Brain microvascular endothelial cell (primary cell): ENCODE data around the gene ZNF267.
A peak's percentile ranks its signal among the peaks of the same experiment; 100 is the strongest.

Experiments used
- DNase-seq: peaks from one replicate; pipeline ENCODE4 v3.0.0-alpha.2; 2020
- H3K27ac ChIP-seq: fragments of 250-450 bp; sonication (Bioruptor Pico); 2 replicates; pipeline ENCODE4 v1.5.1; 2020; ENCODE audit warnings: mild to moderate bottlenecking, moderate library complexity
- H3K27me3 ChIP-seq: fragments of 250-450 bp; sonication (Bioruptor Pico); replicated peaks from 2 replicates; pipeline ENCODE4 v1.5.1; 2020; ENCODE audit warnings: mild to moderate bottlenecking
- H3K36me3 ChIP-seq: fragments of 250-450 bp; sonication (Bioruptor Pico); replicated peaks from 2 replicates; pipeline ENCODE4 v1.5.1; 2020; ENCODE audit warnings: mild to moderate bottlenecking
- H3K4me3 ChIP-seq: 2 replicates; pipeline ENCODE4 v1.5.1; 2011; ENCODE audit warnings: low read depth, mild to moderate bottlenecking, control low read depth, low read length, moderate library complexity
- in situ Hi-C: cut with HindIII; loops from 2 replicates; pipeline ENCODE4 v1.10.0; 2017; ENCODE audit warnings: low sequenced_read_pairs, low pct_ligation_motif_present
- TF ChIP-seq, protein P1 (sequence below): IDR thresholded peaks from 2 replicates; pipeline ENCODE4 v1.5.1; 2011; ENCODE audit warnings: low read depth, mild to moderate bottlenecking, moderate library complexity, low read length, control low read depth, inconsistent platforms; ENCODE audit errors: missing control alignments

The ZNF267 gene

GRCh38 chr16:31870809-31871208 is 2.8 kb upstream of the ZNF267 start:
- in situ Hi-C loops, result no loop called here
- Histone ChIP-seq H3K36me3 (no peaks in the 10 kb centered on the region), H3K4me3 (no peak overlapping the region), H3K27me3 (no peaks in the 10 kb centered on the region), H3K27ac (no peak overlapping the region)
- TF ChIP-seq, protein P1, sequence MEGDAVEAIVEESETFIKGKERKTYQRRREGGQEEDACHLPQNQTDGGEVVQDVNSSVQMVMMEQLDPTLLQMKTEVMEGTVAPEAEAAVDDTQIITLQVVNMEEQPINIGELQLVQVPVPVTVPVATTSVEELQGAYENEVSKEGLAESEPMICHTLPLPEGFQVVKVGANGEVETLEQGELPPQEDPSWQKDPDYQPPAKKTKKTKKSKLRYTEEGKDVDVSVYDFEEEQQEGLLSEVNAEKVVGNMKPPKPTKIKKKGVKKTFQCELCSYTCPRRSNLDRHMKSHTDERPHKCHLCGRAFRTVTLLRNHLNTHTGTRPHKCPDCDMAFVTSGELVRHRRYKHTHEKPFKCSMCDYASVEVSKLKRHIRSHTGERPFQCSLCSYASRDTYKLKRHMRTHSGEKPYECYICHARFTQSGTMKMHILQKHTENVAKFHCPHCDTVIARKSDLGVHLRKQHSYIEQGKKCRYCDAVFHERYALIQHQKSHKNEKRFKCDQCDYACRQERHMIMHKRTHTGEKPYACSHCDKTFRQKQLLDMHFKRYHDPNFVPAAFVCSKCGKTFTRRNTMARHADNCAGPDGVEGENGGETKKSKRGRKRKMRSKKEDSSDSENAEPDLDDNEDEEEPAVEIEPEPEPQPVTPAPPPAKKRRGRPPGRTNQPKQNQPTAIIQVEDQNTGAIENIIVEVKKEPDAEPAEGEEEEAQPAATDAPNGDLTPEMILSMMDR, result no peak
- DNase-seq, result no peak

DNA sequence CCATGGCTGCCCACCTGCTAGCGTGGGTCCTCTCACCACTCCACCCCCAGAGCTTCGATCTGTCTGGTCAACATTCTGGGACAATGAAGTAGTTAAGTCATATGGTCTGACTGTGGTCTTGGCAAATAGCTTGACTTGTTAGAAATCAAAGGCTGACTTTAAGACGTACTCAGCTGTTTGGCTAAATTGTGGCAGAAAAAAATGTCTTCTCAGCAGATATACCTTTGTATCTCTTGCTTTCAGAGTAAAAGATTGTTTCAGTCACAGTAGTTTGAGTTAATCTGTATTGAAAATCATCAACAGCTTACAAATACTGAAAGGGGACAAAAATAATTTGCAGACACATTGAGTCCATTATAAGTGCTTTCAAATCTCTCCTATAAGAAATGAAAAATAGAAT is 2.1 kb upstream of the ZNF267 start:
- Histone ChIP-seq H3K27ac (no peak overlapping the region), H3K4me3 (no peak overlapping the region), H3K36me3 (no peaks in the 10 kb centered on the region), H3K27me3 (no peaks in the 10 kb centered on the region)
- in situ Hi-C loops, result no loop called here
- TF ChIP-seq, protein P1, result no peak
- DNase-seq, result no peak

DNA sequence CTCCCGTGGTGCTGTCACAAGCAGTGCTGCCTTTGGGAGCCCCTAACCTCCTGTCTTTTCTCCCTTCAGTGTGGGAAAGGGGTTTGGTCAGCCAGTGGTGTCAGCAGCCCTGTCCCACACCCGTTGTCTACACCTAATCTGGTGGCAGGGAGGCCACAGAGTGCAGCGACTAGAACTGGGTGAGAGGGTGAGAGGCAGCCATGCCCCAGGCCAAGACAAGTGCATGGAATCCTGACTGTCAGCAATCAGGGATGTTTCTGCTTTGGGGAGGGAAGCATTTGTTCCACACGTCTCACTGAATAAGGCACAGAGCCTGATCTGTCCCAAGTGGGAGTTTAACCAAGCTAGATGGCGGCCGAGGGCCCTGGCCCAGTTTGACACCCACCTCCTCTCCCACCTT is 1.4 kb upstream of the ZNF267 start:
- Histone ChIP-seq H3K36me3 (no peaks in the 10 kb centered on the region), H3K27ac (no peak overlapping the region), H3K4me3 (no peak overlapping the region), H3K27me3 (no peaks in the 10 kb centered on the region)
- TF ChIP-seq, protein P1, result no peak
- DNase-seq, result no peak
- in situ Hi-C loops, result no loop called here

- TF ChIP-seq, protein P1, result no peak
- H3K4me3 ChIP-seq, result peak overlapping the region; percentile 98
- no peaks in the 10 kb centered on the region for H3K27me3 ChIP-seq
- in situ Hi-C loops, result no loop called here
- DNase-seq, result peak; percentile 22
- peaks cover 4% of the 10 kb centered on the region for H3K36me3 ChIP-seq
- peak overlapping the region; percentile 91 for H3K27ac ChIP-seq
Observed at GRCh38 chr16:31874366-31875111, 932 bp downstream of the ZNF267 start.

DNA sequence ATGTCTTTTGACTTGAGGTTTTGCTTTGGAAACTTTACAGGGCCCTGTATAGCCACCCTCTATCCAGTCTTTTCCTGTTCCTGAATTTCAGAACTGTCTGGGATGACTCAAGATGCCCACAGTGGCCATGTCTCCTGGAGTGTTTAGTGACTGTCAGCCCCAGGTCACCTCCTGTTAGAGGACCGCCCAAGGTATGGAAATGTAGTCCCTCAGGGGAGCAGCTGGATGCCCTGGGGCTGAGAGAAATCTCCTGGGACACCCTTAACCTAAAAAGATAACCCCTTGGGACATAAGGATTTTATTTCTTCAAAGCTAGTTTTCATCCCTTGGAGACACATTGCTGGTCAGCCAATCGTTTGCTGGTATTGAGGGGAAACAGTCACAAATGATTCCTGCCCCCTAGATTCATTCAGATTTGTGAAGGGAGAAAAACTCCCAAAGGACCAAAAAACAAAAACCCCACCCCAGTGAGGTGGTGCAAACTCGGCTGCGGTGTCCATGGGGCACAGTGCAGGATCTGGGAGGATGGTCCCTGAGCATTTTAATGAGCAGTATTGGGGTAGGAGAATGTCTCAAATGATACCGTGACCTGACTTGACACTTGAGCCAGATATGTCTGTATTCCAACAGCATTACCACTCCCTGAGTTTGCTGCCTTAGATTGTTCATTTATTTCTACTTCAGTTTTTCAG is 1.7 kb downstream of the ZNF267 start:
- TF ChIP-seq, protein P1, result no peak
- peak overlapping the region; percentile 91 for H3K27ac ChIP-seq
- H3K27me3 ChIP-seq, result no peaks in the 10 kb centered on the region
- H3K36me3 ChIP-seq, result peaks cover 4% of the 10 kb centered on the region
- in situ Hi-C loops, result no loop called here
- H3K4me3 ChIP-seq, result peak overlapping the region; percentile 98
- peak; percentile 32 for DNase-seq
